ENCODE data around the gene COQ2.
"Not testable (repeated sequence)": the region's sequence is repeated elsewhere in the genome, so short reads cannot be mapped to it uniquely, and the experiment has no call there.

Gene COQ2

GRCh38 chr4:83284193-83285054, at the start of gene COQ2:
Gene COQ2, minus strand, starts transcription at chr4:83284798. Its CDS starts 34 bp downstream, at chr4:83284764.
- peak; percentile 88 to 89 for DNase-seq (ENCODE audit: low read depth in 2 of 2, low spot score in 1 of 2)

- DNase-seq (ENCODE audit: low read depth in 2 of 2, low spot score in 1 of 2) = no peak
These were observed 47.4 kb upstream of the COQ2 start for GRCh38 chr4:83331956-83332355.

- no peak for DNase-seq (ENCODE audit: low read depth in 2 of 2, low spot score in 1 of 2)
These were observed 45.0 kb upstream of the COQ2 start for GRCh38 chr4:83329521-83330110.

- no peak for DNase-seq (ENCODE audit: low read depth in 2 of 2, low spot score in 1 of 2)
These were observed 44.1 kb upstream of the COQ2 start for GRCh38 chr4:83328521-83329187.

- DNase-seq (ENCODE audit: low read depth in 2 of 2, low spot score in 1 of 2) = no peak
These were observed 41.9 kb upstream of the COQ2 start for GRCh38 chr4:83326546-83326945.

GRCh38 chr4:83325306-83325705, 40.7 kb upstream of the COQ2 start:
- not testable (repeated sequence) for DNase-seq (ENCODE audit: low read depth in 2 of 2, low spot score in 1 of 2)

- no peak for DNase-seq (ENCODE audit: low read depth in 2 of 2, low spot score in 1 of 2)
These were observed 38.5 kb upstream of the COQ2 start for GRCh38 chr4:83323136-83323535.

GRCh38 chr4:83320548-83320947, 36.0 kb upstream of the COQ2 start:
- no peak for DNase-seq (ENCODE audit: low read depth in 2 of 2, low spot score in 1 of 2)

GRCh38 chr4:83318666-83319065, 34.1 kb upstream of the COQ2 start:
- no peak for DNase-seq (ENCODE audit: low read depth in 2 of 2, low spot score in 1 of 2)

GRCh38 chr4:83317671-83318070, 33.1 kb upstream of the COQ2 start:
- no peak for DNase-seq (ENCODE audit: low read depth in 2 of 2, low spot score in 1 of 2)

GRCh38 chr4:83316459-83317165, 32.0 kb upstream of the COQ2 start:
- no peak for DNase-seq (ENCODE audit: low read depth in 2 of 2, low spot score in 1 of 2)

GRCh38 chr4:83315341-83315870, 30.8 kb upstream of the COQ2 start:
- no peak for DNase-seq (ENCODE audit: low read depth in 2 of 2, low spot score in 1 of 2)

- DNase-seq (ENCODE audit: low read depth in 2 of 2, low spot score in 1 of 2) = no peak
These were observed 24.1 kb upstream of the COQ2 start for GRCh38 chr4:83308672-83309071.

- DNase-seq (ENCODE audit: low read depth in 2 of 2, low spot score in 1 of 2) = no peak
These were observed 23.3 kb upstream of the COQ2 start for GRCh38 chr4:83307920-83308319.

GRCh38 chr4:83305187-83305586, 20.6 kb upstream of the COQ2 start:
- no peak for DNase-seq (ENCODE audit: low read depth in 2 of 2, low spot score in 1 of 2)

- DNase-seq (ENCODE audit: low read depth in 2 of 2, low spot score in 1 of 2) = no peak
These were observed 13.1 kb upstream of the COQ2 start for GRCh38 chr4:83297548-83298260.

- no peak for DNase-seq (ENCODE audit: low read depth in 2 of 2, low spot score in 1 of 2)
These were observed 8.9 kb upstream of the COQ2 start for GRCh38 chr4:83293305-83294046.

- DNase-seq (ENCODE audit: low read depth in 2 of 2, low spot score in 1 of 2) = not testable (repeated sequence)
These were observed 5.6 kb upstream of the COQ2 start for GRCh38 chr4:83290059-83290774.

GRCh38 chr4:83288381-83288780, 3.8 kb upstream of the COQ2 start:
- not testable (repeated sequence) for DNase-seq (ENCODE audit: low read depth in 2 of 2, low spot score in 1 of 2)

All from stimulated activated CD8-positive, alpha-beta memory T cell treated with anti-CD3 and anti-CD28 coated beads, Interleukin-4, amount 100 ng/mL, for 4 hours (primary cell).